ENCODE results near the gene NTHL1. TPM values are rescaled to one million over a fixed set of nuclear protein-coding genes. Genes with fewer than 3 reads are reported as not detected.

Gene NTHL1
- total RNA-seq, 1 experiment from 2014 or later: 93.3 TPM

DNA sequence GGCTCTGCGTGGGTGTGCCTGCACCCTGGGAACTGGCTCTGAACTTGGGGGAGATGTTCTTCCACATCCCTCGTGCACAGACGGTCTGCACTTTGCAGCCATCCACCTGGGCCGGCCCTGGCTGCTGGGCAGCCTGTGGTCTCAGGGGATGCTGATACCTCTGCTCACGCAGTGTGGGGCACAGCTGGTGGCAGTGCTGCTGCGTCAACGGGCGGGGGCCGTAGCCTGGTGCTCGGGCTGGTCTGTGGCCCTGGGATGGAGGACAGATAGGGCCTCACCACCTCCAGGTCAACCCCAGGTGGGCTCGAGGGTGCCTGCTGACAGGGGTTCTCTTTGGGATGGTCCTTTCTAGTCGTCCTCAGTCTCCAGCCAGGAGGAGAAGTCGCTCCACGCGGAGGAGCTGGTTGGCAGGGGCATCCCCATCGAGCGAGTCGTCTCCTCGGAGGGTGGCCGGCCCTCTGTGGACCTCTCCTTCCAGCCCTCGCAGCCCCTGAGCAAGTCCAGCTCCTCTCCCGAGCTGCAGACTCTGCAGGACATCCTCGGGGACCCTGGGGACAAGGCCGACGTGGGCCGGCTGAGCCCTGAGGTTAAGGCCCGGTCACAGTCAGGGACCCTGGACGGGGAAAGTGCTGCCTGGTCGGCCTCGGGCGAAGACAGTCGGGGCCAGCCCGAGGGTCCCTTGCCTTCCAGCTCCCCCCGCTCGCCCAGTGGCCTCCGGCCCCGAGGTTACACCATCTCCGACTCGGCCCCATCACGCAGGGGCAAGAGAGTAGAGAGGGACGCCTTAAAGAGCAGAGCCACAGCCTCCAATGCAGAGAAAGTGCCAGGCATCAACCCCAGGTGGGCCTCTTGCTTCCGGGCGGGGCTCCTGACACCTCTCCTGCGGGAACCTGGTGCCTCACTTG, 36.5 kb upstream of the NTHL1 start:
- H3K4me1 Mint-ChIP-seq: no peaks in the 10 kb centered on the region
- no peak overlapping the region for H3K4me3 Mint-ChIP-seq
- ChIA-PET CTCF (interaction anchor here (1.1 to 2.4 kb wide), 2 partner anchors 68 to 80 kb away, joined by 4 to 11 read pairs; no protein-coding TSS in a partner anchor), POLR2A (interaction anchor here (0.9 kb wide), 1 partner anchor 61 kb away, joined by 3 read pairs; no protein-coding TSS in a partner anchor)
- ATAC-seq: no peak
- H3K9me3 Mint-ChIP-seq: no peaks in the 10 kb centered on the region
- TF ChIP-seq CREB1 (CRISPR knock-in tag; IDR thresholded peaks at IDR 0.05) (no peak), ESRRA (CRISPR knock-in tag; IDR thresholded peaks at IDR 0.05; ENCODE audit: borderline replicate concordance) (no peak), ZNF423 (CRISPR knock-in tag; IDR thresholded peaks at IDR 0.05) (no peak), E2F4 (CRISPR knock-in tag; IDR thresholded peaks at IDR 0.05; ENCODE audit: borderline replicate concordance, low read depth) (no peak), ZNF219 (CRISPR knock-in tag; IDR thresholded peaks at IDR 0.05; ENCODE audit: borderline replicate concordance) (no peak), TCF7 (CRISPR knock-in tag; IDR thresholded peaks at IDR 0.05; ENCODE audit: low read depth) (no peak), NFE2L1 (CRISPR knock-in tag; IDR thresholded peaks at IDR 0.05) (no peak), MLX (CRISPR knock-in tag; IDR thresholded peaks at IDR 0.05) (no peak), TP53 (CRISPR knock-in tag; IDR thresholded peaks at IDR 0.05) (no peak), AFF4 (CRISPR knock-in tag; IDR thresholded peaks at IDR 0.05; ENCODE audit: borderline replicate concordance) (no peak), NFYB (CRISPR knock-in tag; conservative IDR thresholded peaks at IDR 0.05; ENCODE audit: low read depth) (no peak), HMGA2 (CRISPR knock-in tag; IDR thresholded peaks at IDR 0.05) (no peak), JAZF1 (CRISPR knock-in tag; IDR thresholded peaks at IDR 0.05) (no peak), IRF2 (CRISPR knock-in tag; IDR thresholded peaks at IDR 0.05; ENCODE audit: borderline replicate concordance, low read depth) (no peak), NFATC4 (CRISPR knock-in tag; IDR thresholded peaks at IDR 0.05) (no peak), PRDM15 (CRISPR knock-in tag; IDR thresholded peaks at IDR 0.05) (no peak), MXD4 (CRISPR knock-in tag; IDR thresholded peaks at IDR 0.05; ENCODE audit: borderline replicate concordance) (no peak)
- TF ChIP-seq, protein P1, sequence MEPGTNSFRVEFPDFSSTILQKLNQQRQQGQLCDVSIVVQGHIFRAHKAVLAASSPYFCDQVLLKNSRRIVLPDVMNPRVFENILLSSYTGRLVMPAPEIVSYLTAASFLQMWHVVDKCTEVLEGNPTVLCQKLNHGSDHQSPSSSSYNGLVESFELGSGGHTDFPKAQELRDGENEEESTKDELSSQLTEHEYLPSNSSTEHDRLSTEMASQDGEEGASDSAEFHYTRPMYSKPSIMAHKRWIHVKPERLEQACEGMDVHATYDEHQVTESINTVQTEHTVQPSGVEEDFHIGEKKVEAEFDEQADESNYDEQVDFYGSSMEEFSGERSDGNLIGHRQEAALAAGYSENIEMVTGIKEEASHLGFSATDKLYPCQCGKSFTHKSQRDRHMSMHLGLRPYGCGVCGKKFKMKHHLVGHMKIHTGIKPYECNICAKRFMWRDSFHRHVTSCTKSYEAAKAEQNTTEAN (CRISPR knock-in tag; IDR thresholded peaks at IDR 0.05): no peak
- TF ChIP-seq, protein P2, sequence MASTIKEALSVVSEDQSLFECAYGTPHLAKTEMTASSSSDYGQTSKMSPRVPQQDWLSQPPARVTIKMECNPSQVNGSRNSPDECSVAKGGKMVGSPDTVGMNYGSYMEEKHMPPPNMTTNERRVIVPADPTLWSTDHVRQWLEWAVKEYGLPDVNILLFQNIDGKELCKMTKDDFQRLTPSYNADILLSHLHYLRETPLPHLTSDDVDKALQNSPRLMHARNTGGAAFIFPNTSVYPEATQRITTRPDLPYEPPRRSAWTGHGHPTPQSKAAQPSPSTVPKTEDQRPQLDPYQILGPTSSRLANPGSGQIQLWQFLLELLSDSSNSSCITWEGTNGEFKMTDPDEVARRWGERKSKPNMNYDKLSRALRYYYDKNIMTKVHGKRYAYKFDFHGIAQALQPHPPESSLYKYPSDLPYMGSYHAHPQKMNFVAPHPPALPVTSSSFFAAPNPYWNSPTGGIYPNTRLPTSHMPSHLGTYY (CRISPR knock-in tag; IDR thresholded peaks at IDR 0.05): no peak
- TF ChIP-seq, protein P3, sequence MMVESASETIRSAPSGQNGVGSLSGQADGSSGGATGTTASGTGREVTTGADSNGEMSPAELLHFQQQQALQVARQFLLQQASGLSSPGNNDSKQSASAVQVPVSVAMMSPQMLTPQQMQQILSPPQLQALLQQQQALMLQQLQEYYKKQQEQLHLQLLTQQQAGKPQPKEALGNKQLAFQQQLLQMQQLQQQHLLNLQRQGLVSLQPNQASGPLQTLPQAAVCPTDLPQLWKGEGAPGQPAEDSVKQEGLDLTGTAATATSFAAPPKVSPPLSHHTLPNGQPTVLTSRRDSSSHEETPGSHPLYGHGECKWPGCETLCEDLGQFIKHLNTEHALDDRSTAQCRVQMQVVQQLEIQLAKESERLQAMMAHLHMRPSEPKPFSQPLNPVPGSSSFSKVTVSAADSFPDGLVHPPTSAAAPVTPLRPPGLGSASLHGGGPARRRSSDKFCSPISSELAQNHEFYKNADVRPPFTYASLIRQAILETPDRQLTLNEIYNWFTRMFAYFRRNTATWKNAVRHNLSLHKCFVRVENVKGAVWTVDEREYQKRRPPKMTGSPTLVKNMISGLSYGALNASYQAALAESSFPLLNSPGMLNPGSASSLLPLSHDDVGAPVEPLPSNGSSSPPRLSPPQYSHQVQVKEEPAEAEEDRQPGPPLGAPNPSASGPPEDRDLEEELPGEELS (CRISPR knock-in tag; IDR thresholded peaks at IDR 0.05): no peak
- peaks cover 3% of the 10 kb centered on the region; the same call in 1 of the 2 replicates for H3K36me3 Mint-ChIP-seq
- no peak overlapping the region for H3K27ac Mint-ChIP-seq
- H3K27me3 Mint-ChIP-seq (ENCODE audit: low read depth): no peaks in the 10 kb centered on the region
- DNase-seq (ENCODE audit: low spot score): no peak
